Mesendoderm (in vitro differentiated cells): ENCODE measurements around the gene TTPAL.

Experiments
- DNase-seq: peaks from one replicate; pipeline ENCODE4 v3.0.0; 2013
- H2AK5ac ChIP-seq: 2 replicates; pipeline ENCODE4 v1.6.1; 2013; ENCODE audit warnings: low read length, inconsistent platforms
- H2BK120ac ChIP-seq: 2 replicates; pipeline ENCODE4 v1.6.1; 2013; ENCODE audit warnings: low read depth, mild to moderate bottlenecking, low read length, moderate library complexity, mixed read lengths
- H2BK15ac ChIP-seq: replicated peaks from 2 replicates; pipeline ENCODE4 v1.6.1; 2013; ENCODE audit warnings: low read depth, mild to moderate bottlenecking, moderate library complexity
- H2BK5ac ChIP-seq: 2 replicates; pipeline ENCODE4 v1.6.1; 2013; ENCODE audit warnings: low read length, inconsistent platforms
- H3K18ac ChIP-seq: 2 replicates; pipeline ENCODE4 v1.6.1; 2013; ENCODE audit warnings: mild to moderate bottlenecking, low read length, mixed read lengths
- H3K23ac ChIP-seq: one replicate; pipeline ENCODE4 v1.6.1; 2013; ENCODE audit warnings: low read length
- H3K27ac ChIP-seq: 2 replicates; pipeline ENCODE4 v1.5.1; 2013; ENCODE audit warnings: low read depth, mild to moderate bottlenecking, inconsistent platforms, low read length, moderate library complexity
- H3K27me3 ChIP-seq: 2 replicates; pipeline ENCODE4 v1.6.1; 2013; ENCODE audit warnings: low read length, control low read depth, mild to moderate bottlenecking, inconsistent platforms; ENCODE audit not compliant: insufficient read depth, poor library complexity
- H3K36me3 ChIP-seq: 2 replicates; pipeline ENCODE4 v1.6.1; 2013; ENCODE audit warnings: low read length, inconsistent platforms; ENCODE audit not compliant: control insufficient read depth, insufficient read depth
- H3K4ac ChIP-seq: one replicate; pipeline ENCODE4 v1.6.1; 2013; ENCODE audit warnings: low read depth, mild to moderate bottlenecking, low read length, moderate library complexity
- H3K4me1 ChIP-seq: 2 replicates; pipeline ENCODE4 v1.6.1; 2013; ENCODE audit warnings: low read depth, low read length, inconsistent platforms; ENCODE audit not compliant: control insufficient read depth
- H3K4me2 ChIP-seq: 2 replicates; pipeline ENCODE4 v1.6.1; 2013; ENCODE audit warnings: low read length
- H3K4me3 ChIP-seq: 2 replicates; pipeline ENCODE4 v1.5.1; 2013; ENCODE audit warnings: mild to moderate bottlenecking, low read length
- H3K56ac ChIP-seq: one replicate; pipeline ENCODE4 v1.6.1; 2013; ENCODE audit warnings: low read length
- H3K79me1 ChIP-seq: 2 replicates; pipeline ENCODE4 v1.6.1; 2013; ENCODE audit warnings: low read length, inconsistent platforms
- H3K79me2 ChIP-seq: 2 replicates; pipeline ENCODE4 v1.6.1; 2013; ENCODE audit warnings: mild to moderate bottlenecking, low read length; ENCODE audit not compliant: control insufficient read depth, insufficient read depth
- H3K9ac ChIP-seq: 2 replicates; pipeline ENCODE4 v1.6.1; 2013; ENCODE audit warnings: low read length, inconsistent platforms
- H4K5ac ChIP-seq: one replicate; pipeline ENCODE4 v1.6.1; 2013; ENCODE audit warnings: low read length
- H4K8ac ChIP-seq: one replicate; pipeline ENCODE4 v1.6.1; 2013; ENCODE audit warnings: low read depth, mild to moderate bottlenecking, control low read depth, low read length, moderate library complexity
- WGBS: extraction: QIAGEN DNeasy Blood & Tissue Kit; methylation state at CpG from one replicate; pipeline ENCODE4 v1.1.7; 2013; ENCODE audit warnings: low lambda C conversion rate, missing lambda C conversion rate; ENCODE audit not compliant: insufficient coverage; ENCODE audit errors: extremely low coverage; 5-methylcytosine and 5-hydroxymethylcytosine counted together

TTPAL gene

DNA sequence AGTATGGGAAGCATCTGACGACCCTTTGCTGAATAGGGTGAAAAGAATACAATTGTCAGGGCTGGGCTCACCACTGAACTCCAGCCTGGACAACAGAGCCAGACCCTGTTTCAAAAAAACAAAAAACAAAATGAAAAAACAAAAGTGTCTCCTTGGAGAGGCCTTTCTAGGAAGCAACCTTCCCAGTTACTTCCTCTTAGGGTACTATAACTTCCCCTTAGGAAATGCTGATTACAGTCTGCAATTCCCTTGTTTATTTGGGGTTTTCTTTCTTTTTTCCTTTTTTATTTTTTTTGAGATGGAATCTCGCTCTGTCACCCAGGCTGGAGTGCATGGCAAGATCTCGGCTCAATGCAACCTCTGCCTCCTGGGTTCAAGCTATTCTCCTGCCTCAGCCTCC is 20.5 kb upstream of the TTPAL start:
- Histone ChIP-seq H3K23ac (no peak overlapping the region), H4K8ac (no peak overlapping the region), H2BK120ac (no peak overlapping the region), H3K4me2 (no peak overlapping the region), H3K36me3 (no peaks in the 10 kb centered on the region), H3K79me2 (no peaks in the 10 kb centered on the region), H2AK5ac (no peak overlapping the region), H2BK5ac (no peak overlapping the region), H3K4me3 (no peak overlapping the region), H3K4ac (no peak overlapping the region), H3K56ac (no peak overlapping the region), H3K27ac (no peak overlapping the region), H3K79me1 (no peaks in the 10 kb centered on the region), H4K5ac (no peak overlapping the region), H3K18ac (no peak overlapping the region), H3K9ac (no peak overlapping the region), H2BK15ac (no peak overlapping the region), H3K27me3 (no peaks in the 10 kb centered on the region), H3K4me1 (no peaks in the 10 kb centered on the region)
- no peak for DNase-seq
- WGBS: no CpG with 5 or more reads among the region's 3 CpGs

DNA sequence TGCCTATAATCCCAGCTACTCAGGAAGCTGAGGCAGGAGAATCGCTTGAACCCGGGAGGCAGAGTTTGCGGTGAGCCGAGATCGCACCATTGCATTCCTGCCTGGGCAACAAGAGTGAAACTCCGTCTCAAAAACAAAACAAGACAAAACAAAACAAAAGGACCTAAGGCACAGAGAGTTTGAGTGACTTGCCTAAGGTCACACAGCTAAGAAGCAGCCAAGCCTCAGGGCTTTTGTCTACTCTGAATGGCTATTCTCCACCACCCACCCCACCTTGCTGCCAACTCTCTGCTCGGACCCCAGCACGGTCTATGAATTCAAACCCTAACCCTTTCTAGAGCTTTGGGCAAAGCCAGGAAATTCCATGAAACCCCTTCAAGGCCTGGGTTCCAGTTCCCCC is 19.1 kb upstream of the TTPAL start:
- Histone ChIP-seq H3K27me3 (no peaks in the 10 kb centered on the region), H3K4me2 (no peak overlapping the region), H3K27ac (no peak overlapping the region)

DNA sequence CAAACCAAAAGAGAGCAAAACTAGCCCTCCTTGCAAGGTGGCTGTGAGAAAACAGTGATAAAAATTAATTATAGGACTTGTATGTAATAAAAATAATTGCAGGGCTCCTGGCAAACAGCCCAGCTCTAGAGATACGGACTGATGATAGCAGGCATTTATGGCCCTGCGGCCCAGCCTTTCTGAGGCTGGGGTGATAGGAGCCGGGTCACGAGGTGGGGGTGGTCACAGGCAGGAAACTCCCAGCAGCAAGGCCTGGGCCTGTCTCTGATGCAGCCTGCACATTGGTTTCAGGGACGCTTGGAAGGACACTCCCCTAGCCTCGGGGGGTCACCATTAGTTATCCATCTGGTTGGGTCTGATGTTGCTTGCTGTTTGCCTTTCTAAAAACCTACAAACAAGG is 18.7 kb upstream of the TTPAL start:
- no peaks in the 10 kb centered on the region for H3K79me1 ChIP-seq

More for the DNA sequence above, 19.1 kb upstream of the TTPAL start:
- WGBS: no CpG with 5 or more reads among the region's 8 CpGs
- Histone ChIP-seq H3K9ac (no peak overlapping the region), H3K4ac (no peak overlapping the region), H2BK120ac (no peak overlapping the region), H3K23ac (no peak overlapping the region), H3K36me3 (no peaks in the 10 kb centered on the region), H4K8ac (no peak overlapping the region), H3K4me1 (no peaks in the 10 kb centered on the region), H4K5ac (no peak overlapping the region), H3K56ac (no peak overlapping the region), H2AK5ac (no peak overlapping the region), H3K79me2 (no peaks in the 10 kb centered on the region), H2BK5ac (no peak overlapping the region), H3K18ac (no peak overlapping the region), H3K4me3 (no peak overlapping the region), H3K79me1 (no peaks in the 10 kb centered on the region), H2BK15ac (no peak overlapping the region)
- no peak for DNase-seq

DNA sequence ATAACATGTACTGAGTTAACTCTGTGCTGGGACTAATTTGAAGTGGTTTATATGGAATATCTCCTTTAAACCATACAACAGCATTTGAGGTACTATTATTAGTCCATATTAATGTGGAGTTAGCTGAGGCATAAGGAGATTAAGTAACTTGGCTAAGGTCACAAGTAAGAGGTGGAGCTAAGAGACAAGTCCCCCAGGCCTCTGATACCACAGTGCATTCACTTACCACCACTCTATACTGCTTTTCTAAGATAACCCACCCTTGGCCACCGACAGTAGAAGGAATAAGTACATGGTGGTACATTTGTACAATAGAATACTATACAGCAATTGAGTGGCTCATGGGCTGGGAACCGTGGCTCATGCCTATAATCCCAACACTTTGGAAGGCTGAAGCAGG is 16.4 kb upstream of the TTPAL start:
- H3K36me3 ChIP-seq: no peaks in the 10 kb centered on the region
- no peaks in the 10 kb centered on the region for H3K79me2 ChIP-seq
- no peak overlapping the region for H2BK5ac ChIP-seq
- no peak overlapping the region for H2BK120ac ChIP-seq
- no peak overlapping the region for H3K56ac ChIP-seq
- H3K23ac ChIP-seq: no peak overlapping the region
- no peak overlapping the region for H3K9ac ChIP-seq
- no peak overlapping the region for H3K4me2 ChIP-seq
- no peak overlapping the region for H3K4ac ChIP-seq
- no peak overlapping the region for H4K8ac ChIP-seq
- H3K79me1 ChIP-seq: no peaks in the 10 kb centered on the region
- WGBS: no CpG with 5 or more reads among the region's 2 CpGs
- DNase-seq: no peak
- no peak overlapping the region for H2AK5ac ChIP-seq
- no peak overlapping the region for H3K4me3 ChIP-seq
- H3K18ac ChIP-seq: no peak overlapping the region
- H3K27me3 ChIP-seq: no peaks in the 10 kb centered on the region
- H3K4me1 ChIP-seq: no peaks in the 10 kb centered on the region
- no peak overlapping the region for H3K27ac ChIP-seq
- H2BK15ac ChIP-seq: no peak overlapping the region
- H4K5ac ChIP-seq: no peak overlapping the region

More for the DNA sequence above, 18.7 kb upstream of the TTPAL start:
- H3K9ac ChIP-seq: no peak overlapping the region
- H2BK120ac ChIP-seq: no peak overlapping the region
- H3K36me3 ChIP-seq: no peaks in the 10 kb centered on the region
- no peak overlapping the region for H2AK5ac ChIP-seq
- no peaks in the 10 kb centered on the region for H3K79me2 ChIP-seq
- no peak overlapping the region for H4K5ac ChIP-seq
- no peak overlapping the region for H3K27ac ChIP-seq
- H4K8ac ChIP-seq: no peak overlapping the region
- H3K4me3 ChIP-seq: no peak overlapping the region
- no peak overlapping the region for H3K18ac ChIP-seq
- DNase-seq: no peak
- H2BK15ac ChIP-seq: no peak overlapping the region
- WGBS: no CpG with 5 or more reads among the region's 6 CpGs
- H3K27me3 ChIP-seq: no peaks in the 10 kb centered on the region
- H3K23ac ChIP-seq: no peak overlapping the region
- H3K4me2 ChIP-seq: no peak overlapping the region
- no peaks in the 10 kb centered on the region for H3K4me1 ChIP-seq
- H3K56ac ChIP-seq: no peak overlapping the region
- no peak overlapping the region for H3K4ac ChIP-seq
- no peak overlapping the region for H2BK5ac ChIP-seq

DNA sequence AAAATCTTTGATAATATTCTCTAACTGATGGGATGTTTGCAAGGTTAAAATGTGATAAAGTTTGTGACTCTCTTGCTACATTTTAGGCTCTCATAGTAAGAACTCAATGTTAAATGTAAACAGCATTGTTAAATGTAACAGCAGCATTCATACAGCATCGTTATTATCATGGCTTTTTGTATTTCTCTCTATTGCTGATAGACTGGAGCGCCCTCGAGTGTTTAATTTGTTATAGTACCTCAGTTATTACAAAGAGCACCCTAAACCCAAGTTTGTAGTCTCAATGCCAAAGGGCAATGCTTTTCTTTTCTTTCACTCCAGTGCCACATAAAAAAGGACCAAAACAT is 14.9 kb upstream of the TTPAL start:
- H3K23ac ChIP-seq: no peak overlapping the region
- H3K56ac ChIP-seq: no peak overlapping the region
- no peaks in the 10 kb centered on the region for H3K27me3 ChIP-seq
- no peak overlapping the region for H3K27ac ChIP-seq
- no peak overlapping the region for H3K4me2 ChIP-seq
- no peak overlapping the region for H3K9ac ChIP-seq
- WGBS: no CpG with 5 or more reads among the region's 3 CpGs
- H3K4me1 ChIP-seq: no peaks in the 10 kb centered on the region
- no peak overlapping the region for H3K4me3 ChIP-seq
- no peak overlapping the region for H4K5ac ChIP-seq
- peak; percentile 18 for DNase-seq
- H3K79me1 ChIP-seq: no peaks in the 10 kb centered on the region
- no peak overlapping the region for H4K8ac ChIP-seq
- no peak overlapping the region for H3K4ac ChIP-seq
- H2BK15ac ChIP-seq: no peak overlapping the region
- H3K79me2 ChIP-seq: no peaks in the 10 kb centered on the region
- no peaks in the 10 kb centered on the region for H3K36me3 ChIP-seq
- no peak overlapping the region for H3K18ac ChIP-seq
- H2BK5ac ChIP-seq: no peak overlapping the region
- H2BK120ac ChIP-seq: no peak overlapping the region
- H2AK5ac ChIP-seq: no peak overlapping the region

DNA sequence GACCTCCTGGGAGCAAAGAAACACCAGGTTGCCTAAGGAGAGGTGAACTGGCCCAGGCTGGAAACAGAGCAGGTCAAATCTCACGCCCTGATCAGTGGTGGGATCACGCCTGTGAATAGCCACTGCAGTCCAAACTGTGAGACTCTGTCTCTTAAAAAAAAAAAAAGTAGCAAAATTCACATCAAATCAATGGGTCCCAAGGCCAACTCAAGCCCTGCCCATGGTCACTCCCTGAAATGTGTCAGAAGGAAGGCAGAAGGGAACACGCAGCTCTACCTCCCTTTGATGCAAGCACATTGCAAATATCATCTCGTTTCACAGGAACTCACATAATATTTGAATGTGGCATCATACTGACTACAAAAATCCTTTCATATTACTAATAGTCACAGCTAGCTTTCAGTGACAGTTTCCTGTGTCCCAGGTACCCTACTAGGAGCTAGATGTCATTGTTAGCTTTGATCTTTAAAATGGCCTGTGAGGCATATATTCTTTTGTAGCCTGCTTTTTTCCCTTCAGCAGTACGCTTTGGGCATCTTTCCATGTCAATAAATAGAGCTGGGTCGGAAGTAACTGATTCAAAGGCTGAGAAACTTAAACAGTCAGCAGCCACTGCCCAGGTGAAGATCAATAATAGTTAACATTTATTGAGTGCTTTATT is 14.4 kb upstream of the TTPAL start:
- Histone ChIP-seq H4K8ac (no peak overlapping the region), H3K23ac (no peak overlapping the region)

More for the DNA sequence above, 14.4 kb upstream of the TTPAL start:
- no CpG with 5 or more reads among the region's 6 CpGs for WGBS
- Histone ChIP-seq H3K36me3 (no peaks in the 10 kb centered on the region), H3K79me2 (no peaks in the 10 kb centered on the region), H3K27me3 (no peaks in the 10 kb centered on the region), H3K56ac (no peak overlapping the region), H3K79me1 (no peaks in the 10 kb centered on the region), H3K27ac (no peak overlapping the region), H3K4me2 (no peak overlapping the region), H3K4me1 (no peaks in the 10 kb centered on the region), H2AK5ac (no peak overlapping the region), H3K18ac (no peak overlapping the region), H3K4me3 (no peak overlapping the region), H3K9ac (no peak overlapping the region), H3K4ac (no peak overlapping the region), H2BK5ac (no peak overlapping the region), H2BK120ac (no peak overlapping the region), H2BK15ac (no peak overlapping the region), H4K5ac (no peak overlapping the region)
- no peak for DNase-seq
